GM10266 (cell line): Measurements from ENCODE around the gene SH3RF3.

Experiments used
- DNase-seq: peaks from one replicate; pipeline ENCODE4 v3.0.0; 2012; ENCODE audit errors: extremely low spot score
- TF ChIP-seq, protein P1 (sequence below): IDR thresholded peaks from 2 replicates; pipeline ENCODE4 v1.5.1; 2012; ENCODE audit warnings: mild to moderate bottlenecking, low read depth; ENCODE audit not compliant: control insufficient read depth, insufficient read depth; ENCODE audit errors: missing control alignments

SH3RF3 gene

DNA sequence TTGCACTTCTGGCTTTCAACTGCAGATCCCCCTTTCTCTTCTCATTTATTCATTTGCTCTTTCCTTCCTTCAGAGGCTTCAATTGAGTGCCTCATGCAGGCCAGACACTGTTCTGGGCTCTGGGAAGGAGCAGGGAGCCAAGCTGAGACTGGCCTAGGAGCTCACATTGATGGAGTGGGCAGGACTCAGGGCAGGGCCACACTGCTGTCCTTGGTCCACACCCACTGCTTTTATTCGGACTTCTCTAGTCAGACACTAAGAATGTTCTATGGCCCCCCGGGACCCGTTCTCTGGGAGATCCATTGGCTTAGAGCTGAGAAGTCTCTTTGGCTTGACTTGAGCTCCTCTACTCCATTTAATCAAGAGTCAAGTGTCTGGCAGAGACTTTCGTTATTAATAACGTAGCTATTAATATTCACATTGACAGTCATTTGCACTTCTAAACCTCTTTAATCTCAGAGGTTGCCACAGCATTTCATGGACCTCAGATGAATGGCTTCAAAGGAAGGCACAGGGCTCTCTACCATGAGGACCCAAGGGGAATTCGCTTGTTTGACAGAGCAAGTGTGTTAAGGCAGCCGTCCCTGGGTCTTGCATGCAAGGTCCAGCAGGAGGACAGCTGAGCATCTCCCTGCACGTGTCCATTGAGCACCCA is 20.1 kb downstream of the SH3RF3 start:
- DNase-seq = no peak
- TF ChIP-seq, protein P1, sequence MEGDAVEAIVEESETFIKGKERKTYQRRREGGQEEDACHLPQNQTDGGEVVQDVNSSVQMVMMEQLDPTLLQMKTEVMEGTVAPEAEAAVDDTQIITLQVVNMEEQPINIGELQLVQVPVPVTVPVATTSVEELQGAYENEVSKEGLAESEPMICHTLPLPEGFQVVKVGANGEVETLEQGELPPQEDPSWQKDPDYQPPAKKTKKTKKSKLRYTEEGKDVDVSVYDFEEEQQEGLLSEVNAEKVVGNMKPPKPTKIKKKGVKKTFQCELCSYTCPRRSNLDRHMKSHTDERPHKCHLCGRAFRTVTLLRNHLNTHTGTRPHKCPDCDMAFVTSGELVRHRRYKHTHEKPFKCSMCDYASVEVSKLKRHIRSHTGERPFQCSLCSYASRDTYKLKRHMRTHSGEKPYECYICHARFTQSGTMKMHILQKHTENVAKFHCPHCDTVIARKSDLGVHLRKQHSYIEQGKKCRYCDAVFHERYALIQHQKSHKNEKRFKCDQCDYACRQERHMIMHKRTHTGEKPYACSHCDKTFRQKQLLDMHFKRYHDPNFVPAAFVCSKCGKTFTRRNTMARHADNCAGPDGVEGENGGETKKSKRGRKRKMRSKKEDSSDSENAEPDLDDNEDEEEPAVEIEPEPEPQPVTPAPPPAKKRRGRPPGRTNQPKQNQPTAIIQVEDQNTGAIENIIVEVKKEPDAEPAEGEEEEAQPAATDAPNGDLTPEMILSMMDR = no peak

DNA sequence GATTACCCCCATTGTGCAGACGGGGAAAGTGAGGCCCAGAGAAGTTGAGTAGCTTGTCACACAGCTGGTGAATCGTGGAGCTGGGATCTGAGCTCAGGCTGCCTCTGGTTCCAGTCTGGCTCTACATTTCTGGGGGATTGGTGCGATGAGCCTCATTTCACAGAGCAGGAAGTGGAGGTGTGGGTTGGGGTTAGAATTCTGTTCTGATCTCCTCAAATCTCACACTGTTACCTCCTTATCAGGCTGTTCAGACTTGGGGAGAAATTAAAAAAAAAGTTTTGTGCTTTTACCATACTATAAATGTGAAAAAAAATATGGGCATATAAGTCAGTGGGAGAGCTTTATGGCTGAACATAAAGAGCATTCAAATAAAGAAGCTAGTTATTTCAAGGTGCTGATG is 21.6 kb downstream of the SH3RF3 start:
- TF ChIP-seq, protein P1 = no peak
- no peak for DNase-seq

DNA sequence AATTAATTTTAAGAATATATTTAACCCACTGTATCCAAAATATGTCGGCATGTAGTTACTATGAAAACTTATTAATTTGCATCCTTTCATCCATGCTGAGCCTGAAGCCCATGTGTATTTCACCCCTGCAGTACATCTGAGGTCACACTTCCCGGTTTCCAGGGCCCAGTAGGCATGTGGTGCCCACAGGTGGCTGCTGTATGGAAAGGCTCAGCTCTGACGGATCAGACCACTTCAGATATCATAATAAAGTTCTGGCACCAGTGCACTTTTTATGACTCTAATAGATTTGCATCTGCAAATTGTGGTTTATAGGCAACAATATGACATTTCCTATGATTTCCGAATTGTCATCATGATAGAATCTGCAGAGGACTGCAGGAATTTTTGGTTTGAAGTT is 22.5 kb downstream of the SH3RF3 start:
- no peak for DNase-seq
- TF ChIP-seq, protein P1 = no peak

DNA sequence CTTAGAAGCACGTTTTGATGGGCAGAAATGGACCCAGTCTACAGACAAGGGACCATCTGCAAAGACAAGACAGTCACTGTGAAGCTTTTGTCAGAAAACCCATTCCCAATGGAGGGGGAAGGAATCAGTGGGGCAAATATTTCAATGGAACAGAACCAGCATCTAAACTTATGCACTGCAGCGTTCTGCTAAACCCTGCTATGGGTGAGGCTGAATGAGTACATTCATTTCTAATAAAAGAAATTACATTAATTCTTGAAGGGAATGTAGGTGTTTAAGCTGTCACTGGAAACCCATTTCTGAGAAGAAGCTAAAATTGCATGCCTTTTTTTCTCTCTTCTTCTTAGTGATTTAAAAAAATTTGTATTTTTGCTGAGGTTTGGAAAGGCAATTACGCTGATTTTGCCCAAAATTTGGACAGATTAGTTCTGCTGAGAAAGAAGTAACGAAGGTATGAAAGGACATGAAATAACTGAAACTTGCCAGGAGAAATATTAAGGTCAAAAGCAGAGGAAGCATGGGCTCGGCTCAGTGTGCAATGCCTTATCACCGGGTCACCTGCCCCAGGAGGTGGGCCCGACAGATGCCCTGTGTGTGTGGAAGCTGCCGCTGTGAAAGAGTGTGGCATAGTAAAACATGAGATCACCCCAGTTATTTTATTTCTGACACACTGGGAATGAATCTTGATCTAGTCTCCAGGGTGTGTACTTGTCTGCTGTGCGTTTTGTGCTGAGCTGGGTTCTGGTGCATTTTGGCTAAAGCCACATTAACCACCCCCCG is 24.2 kb downstream of the SH3RF3 start:
- TF ChIP-seq, protein P1 = no peak
- no peak for DNase-seq

DNA sequence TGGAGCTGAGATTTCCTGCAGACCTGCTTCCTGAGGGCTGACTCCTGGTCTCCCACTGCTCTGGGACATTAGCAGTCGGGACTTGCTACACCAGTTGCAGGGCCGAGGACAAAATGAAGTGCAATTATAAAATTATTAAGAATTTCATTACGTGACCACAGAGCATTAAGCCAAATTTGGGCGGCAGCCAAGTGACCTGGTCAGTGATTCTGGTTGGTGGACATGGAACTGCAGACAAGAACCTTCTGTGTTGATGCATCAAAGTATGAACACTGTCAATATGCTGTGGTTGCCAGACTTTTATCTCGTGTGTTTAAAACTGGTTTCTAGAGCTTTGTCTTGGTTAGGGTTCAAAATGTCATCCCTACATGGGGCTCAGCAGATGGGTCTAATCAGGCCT is 24.8 kb downstream of the SH3RF3 start:
- TF ChIP-seq, protein P1 = no peak

DNA sequence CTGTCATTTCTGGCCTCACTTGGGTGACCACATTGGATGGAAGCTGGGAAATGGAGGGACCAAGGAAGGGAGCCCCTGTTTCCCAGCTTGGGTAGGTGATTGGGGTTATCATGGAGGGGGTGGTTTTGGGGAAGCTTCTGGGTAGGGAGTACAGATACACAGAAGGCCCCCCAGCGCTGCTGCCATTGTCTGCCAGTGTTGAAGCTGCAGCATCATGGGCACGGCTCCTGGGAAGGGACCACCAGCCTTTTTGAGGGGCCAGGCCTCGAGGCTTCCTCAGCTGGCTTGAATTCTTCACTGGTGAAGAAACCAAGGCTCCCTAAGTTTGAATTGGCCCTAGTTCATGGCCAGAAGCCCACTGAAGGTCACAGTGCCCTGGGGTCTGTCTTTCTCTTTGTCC is 25.2 kb downstream of the SH3RF3 start:
- no peak for DNase-seq
- TF ChIP-seq, protein P1 = no peak

More for the DNA sequence above, 24.8 kb downstream of the SH3RF3 start:
- DNase-seq = no peak

DNA sequence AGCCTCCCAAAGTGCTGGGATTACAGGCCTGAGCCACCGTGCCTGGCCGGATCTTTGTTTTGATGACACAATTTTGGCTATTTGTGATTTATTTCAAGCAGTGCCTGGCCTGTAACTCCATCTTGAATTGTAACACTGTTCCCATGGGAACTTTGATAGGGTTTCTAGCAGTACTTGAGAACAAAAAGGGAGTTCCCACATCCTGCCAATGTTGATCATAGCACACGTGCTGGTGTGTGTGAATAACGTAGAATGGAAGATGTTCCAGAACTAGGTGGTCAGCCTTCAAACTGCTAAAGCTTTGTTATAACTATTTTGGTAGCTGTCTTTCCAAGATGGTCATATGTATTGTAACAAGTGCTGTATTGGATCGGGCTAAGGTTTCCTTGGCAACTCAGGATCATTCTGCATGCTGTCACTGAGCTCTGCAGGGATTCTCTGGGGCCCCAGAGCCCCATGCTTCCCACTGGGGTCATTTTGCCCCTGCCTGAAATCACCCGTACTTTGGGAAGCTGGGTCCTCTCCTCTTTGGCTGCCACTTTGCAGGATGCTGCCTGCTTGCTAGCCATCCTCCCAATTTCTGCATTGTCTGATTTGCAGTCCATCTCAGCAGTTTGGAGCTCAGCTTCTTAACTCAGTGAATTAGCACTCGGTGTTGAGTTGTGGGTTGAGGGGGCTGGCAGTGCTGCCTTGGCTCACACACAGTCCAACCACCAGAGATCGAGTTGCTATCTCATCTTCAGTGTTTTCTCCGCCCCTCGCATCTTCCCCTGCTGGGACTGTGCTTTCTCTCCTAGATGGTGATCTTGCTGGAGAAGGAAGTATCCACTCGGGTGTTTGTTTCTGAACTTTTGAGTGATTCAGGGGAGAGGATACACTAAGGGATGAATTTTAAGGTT is 26.8 kb downstream of the SH3RF3 start:
- TF ChIP-seq, protein P1 = no peak
- DNase-seq = no peak
